Measurements from ENCODE around the gene PPP2R3B. TPM values are rescaled to one million over a fixed set of nuclear protein-coding genes. Genes with fewer than 3 reads are reported as not detected.

PPP2R3B gene
- total RNA-seq, 1 donor from 2014 or later = 28.2 TPM

- peaks cover 23% of the 10 kb centered on the region for H3K36me3 Mint-ChIP-seq (ENCODE audit: unreplicated experiment)
- TF ChIP-seq CTCF (IDR thresholded peaks at IDR 0.05) = no peak
- peaks cover 7% of the 10 kb centered on the region for H3K4me1 Mint-ChIP-seq (ENCODE audit: unreplicated experiment)
- no peaks in the 10 kb centered on the region for H3K27me3 Mint-ChIP-seq (ENCODE audit: unreplicated experiment)
- no peak overlapping the region for H3K4me3 Mint-ChIP-seq (ENCODE audit: unreplicated experiment)
- no peaks in the 10 kb centered on the region for H3K9me3 Mint-ChIP-seq (ENCODE audit: unreplicated experiment)
- DNase-seq (ENCODE audit: extremely low spot score, unreplicated experiment) = no peak
- no peak overlapping the region for H3K27ac Mint-ChIP-seq (ENCODE audit: unreplicated experiment)
These were observed 51.0 kb downstream of the PPP2R3B start for GRCh38 chrX:335758-336155.

- Mint-ChIP-seq H3K36me3 (ENCODE audit: unreplicated experiment) (peaks cover 22% of the 10 kb centered on the region), H3K27me3 (ENCODE audit: unreplicated experiment) (no peaks in the 10 kb centered on the region), H3K4me1 (ENCODE audit: unreplicated experiment) (peaks cover 7% of the 10 kb centered on the region), H3K9me3 (ENCODE audit: unreplicated experiment) (no peaks in the 10 kb centered on the region), H3K4me3 (ENCODE audit: unreplicated experiment) (no peak overlapping the region), H3K27ac (ENCODE audit: unreplicated experiment) (no peak overlapping the region)
- no peak for DNase-seq (ENCODE audit: extremely low spot score, unreplicated experiment)
- no peak for TF ChIP-seq CTCF (IDR thresholded peaks at IDR 0.05)
These were observed 51.5 kb downstream of the PPP2R3B start for GRCh38 chrX:334971-335757.

- Mint-ChIP-seq H3K9me3 (ENCODE audit: unreplicated experiment) (no peaks in the 10 kb centered on the region), H3K27ac (ENCODE audit: unreplicated experiment) (no peak overlapping the region), H3K36me3 (ENCODE audit: unreplicated experiment) (peaks cover 22% of the 10 kb centered on the region), H3K4me1 (ENCODE audit: unreplicated experiment) (peaks cover 7% of the 10 kb centered on the region), H3K27me3 (ENCODE audit: unreplicated experiment) (no peaks in the 10 kb centered on the region), H3K4me3 (ENCODE audit: unreplicated experiment) (no peak overlapping the region)
- TF ChIP-seq CTCF (IDR thresholded peaks at IDR 0.05) = no peak
- DNase-seq (ENCODE audit: extremely low spot score, unreplicated experiment) = no peak
These were observed 52.3 kb downstream of the PPP2R3B start for GRCh38 chrX:334331-334891.

GRCh38 chrX:333611-334311, 52.9 kb downstream of the PPP2R3B start:
- H3K27me3 Mint-ChIP-seq (ENCODE audit: unreplicated experiment) = no peaks in the 10 kb centered on the region
- no peak for DNase-seq (ENCODE audit: extremely low spot score, unreplicated experiment)
- H3K4me3 Mint-ChIP-seq (ENCODE audit: unreplicated experiment) = no peak overlapping the region
- H3K9me3 Mint-ChIP-seq (ENCODE audit: unreplicated experiment) = no peaks in the 10 kb centered on the region
- H3K36me3 Mint-ChIP-seq (ENCODE audit: unreplicated experiment) = peaks cover 20% of the 10 kb centered on the region
- no peak overlapping the region for H3K27ac Mint-ChIP-seq (ENCODE audit: unreplicated experiment)
- no peak for TF ChIP-seq CTCF (IDR thresholded peaks at IDR 0.05)
- peaks cover 7% of the 10 kb centered on the region for H3K4me1 Mint-ChIP-seq (ENCODE audit: unreplicated experiment)
